ENCODE measurements around the gene SNX10.

Gene SNX10

GRCh38 chr7:26409661-26410547 is 118.2 kb downstream of the SNX10 start:
- DNase-seq, result no peak

GRCh38 chr7:26413007-26413691 is 121.5 kb downstream of the SNX10 start:
- no peak for DNase-seq

GRCh38 chr7:26416004-26416403 is 124.3 kb downstream of the SNX10 start:
- DNase-seq, result no peak

- no peak for DNase-seq
Observed at GRCh38 chr7:26417911-26418413, 126.3 kb downstream of the SNX10 start.

GRCh38 chr7:26419198-26419597 is 127.5 kb downstream of the SNX10 start:
- DNase-seq, result no peak

GRCh38 chr7:26420422-26421019 is 128.9 kb downstream of the SNX10 start:
- DNase-seq, result no peak

- DNase-seq, result no peak
Observed at GRCh38 chr7:26422761-26423160, 131.1 kb downstream of the SNX10 start.

GRCh38 chr7:26423436-26423835 is 131.8 kb downstream of the SNX10 start:
- DNase-seq, result no peak
